Measurements from ENCODE around the gene PRICKLE3.
A peak's percentile ranks its signal among the peaks of the same experiment; 100 is the strongest.

The PRICKLE3 gene

GRCh38 chrX:49163555-49164419 is 22.4 kb downstream of the PRICKLE3 start:
- H3K4me3 ChIP-seq (replicated peaks in 1 of 2; ENCODE audit: low read depth in 2 of 2, low read length in 2 of 2), result peak overlapping the region; percentile 32 to 41
- peak; percentile 4 for TF ChIP-seq CTCF (IDR thresholded peaks at IDR 0.05; ENCODE audit: low read depth, low read length)
- DNase-seq (ENCODE audit: low read depth in 2 of 2), result peak; percentile 82 to 86

GRCh38 chrX:49162620-49163019 is 23.6 kb downstream of the PRICKLE3 start, which contains the start of gene MAGIX:
Gene MAGIX (plus strand): TSS chrX:49162758. CDS start chrX:49162890, 132 bp downstream.
- no peak for DNase-seq (ENCODE audit: low read depth in 2 of 2)
- peak within 1 kb of the TSS; percentile 32 to 41 for H3K4me3 ChIP-seq (replicated peaks in 1 of 2; ENCODE audit: low read depth in 2 of 2, low read length in 2 of 2)
- no peak for TF ChIP-seq CTCF (IDR thresholded peaks at IDR 0.05; ENCODE audit: low read depth, low read length)

- no peak for TF ChIP-seq CTCF (IDR thresholded peaks at IDR 0.05; ENCODE audit: low read depth, low read length)
- DNase-seq (ENCODE audit: low read depth in 2 of 2), result no peak
- no peak overlapping the region for H3K4me3 ChIP-seq (replicated peaks in 1 of 2; ENCODE audit: low read depth in 2 of 2, low read length in 2 of 2)
Observed at GRCh38 chrX:49161632-49162031, 24.5 kb downstream of the PRICKLE3 start.

- no peak overlapping the region for H3K4me3 ChIP-seq (replicated peaks in 1 of 2; ENCODE audit: low read depth in 2 of 2, low read length in 2 of 2)
- TF ChIP-seq CTCF (IDR thresholded peaks at IDR 0.05; ENCODE audit: low read depth, low read length), result no peak
Observed at GRCh38 chrX:49160908-49161307, 25.3 kb downstream of the PRICKLE3 start.

GRCh38 chrX:49157194-49157593 is 29.0 kb downstream of the PRICKLE3 start:
- TF ChIP-seq CTCF (IDR thresholded peaks at IDR 0.05; ENCODE audit: low read depth, low read length), result no peak
- DNase-seq (ENCODE audit: low read depth in 2 of 2), result no peak
- no peak overlapping the region for H3K4me3 ChIP-seq (replicated peaks in 1 of 2; ENCODE audit: low read depth in 2 of 2, low read length in 2 of 2)

More at GRCh38 chrX:49160908-49161307, 25.3 kb downstream of the PRICKLE3 start:
- no peak for DNase-seq (ENCODE audit: low read depth in 2 of 2)

GRCh38 chrX:49155900-49156837 is 30.0 kb downstream of the PRICKLE3 start:
- peak; percentile 90 to 91 for DNase-seq (ENCODE audit: low read depth in 2 of 2)
- peak overlapping the region; percentile 33 to 52 for H3K4me3 ChIP-seq (replicated peaks in 1 of 2; ENCODE audit: low read depth in 2 of 2, low read length in 2 of 2)
- TF ChIP-seq CTCF (IDR thresholded peaks at IDR 0.05; ENCODE audit: low read depth, low read length), result peak; percentile 38

All from cardiac fibroblast (primary cell).